ENCODE data around the gene EMILIN1. TPM values are rescaled to one million over a fixed set of nuclear protein-coding genes. Genes with fewer than 3 reads are reported as not detected.

The EMILIN1 gene
- total RNA-seq, 3 donors from 2014 or later = 12.1 to 256 (median 42.3) TPM

DNA sequence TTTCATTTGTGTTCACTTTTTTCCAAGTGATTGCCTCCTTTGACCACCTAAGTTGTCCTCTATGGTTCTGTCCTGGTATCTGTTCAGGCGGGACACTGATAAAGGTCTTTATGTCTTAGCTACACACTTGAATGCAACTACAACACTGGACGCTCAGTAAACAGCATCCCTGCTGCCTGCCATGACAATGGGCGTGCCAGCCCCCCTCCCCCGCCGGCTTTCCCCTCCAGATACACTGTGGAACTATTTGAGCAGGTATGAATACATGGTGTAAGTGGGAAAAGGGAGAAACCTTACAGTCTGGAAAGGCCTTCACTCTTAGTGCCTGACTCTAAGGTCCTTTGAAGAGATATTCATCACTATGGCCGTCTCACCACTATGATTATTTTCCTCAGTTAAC is 21.2 kb upstream of the EMILIN1 start:
- intact Hi-C loops (cut with DNase I, micrococcal nuclease) = no loop called here
- Histone ChIP-seq H3K9me3 (no peaks in the 10 kb centered on the region), H3K4me1 (ENCODE audit: low read depth) (peaks cover 5% of the 10 kb centered on the region), H3K36me3 (ENCODE audit: low read depth) (no peaks in the 10 kb centered on the region), H3K4me3 (no peak overlapping the region)
- ATAC-seq (no peak), DNase-seq (no peak)
- TF ChIP-seq, protein P1, sequence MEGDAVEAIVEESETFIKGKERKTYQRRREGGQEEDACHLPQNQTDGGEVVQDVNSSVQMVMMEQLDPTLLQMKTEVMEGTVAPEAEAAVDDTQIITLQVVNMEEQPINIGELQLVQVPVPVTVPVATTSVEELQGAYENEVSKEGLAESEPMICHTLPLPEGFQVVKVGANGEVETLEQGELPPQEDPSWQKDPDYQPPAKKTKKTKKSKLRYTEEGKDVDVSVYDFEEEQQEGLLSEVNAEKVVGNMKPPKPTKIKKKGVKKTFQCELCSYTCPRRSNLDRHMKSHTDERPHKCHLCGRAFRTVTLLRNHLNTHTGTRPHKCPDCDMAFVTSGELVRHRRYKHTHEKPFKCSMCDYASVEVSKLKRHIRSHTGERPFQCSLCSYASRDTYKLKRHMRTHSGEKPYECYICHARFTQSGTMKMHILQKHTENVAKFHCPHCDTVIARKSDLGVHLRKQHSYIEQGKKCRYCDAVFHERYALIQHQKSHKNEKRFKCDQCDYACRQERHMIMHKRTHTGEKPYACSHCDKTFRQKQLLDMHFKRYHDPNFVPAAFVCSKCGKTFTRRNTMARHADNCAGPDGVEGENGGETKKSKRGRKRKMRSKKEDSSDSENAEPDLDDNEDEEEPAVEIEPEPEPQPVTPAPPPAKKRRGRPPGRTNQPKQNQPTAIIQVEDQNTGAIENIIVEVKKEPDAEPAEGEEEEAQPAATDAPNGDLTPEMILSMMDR (IDR thresholded peaks at IDR 0.05) = no peak

DNA sequence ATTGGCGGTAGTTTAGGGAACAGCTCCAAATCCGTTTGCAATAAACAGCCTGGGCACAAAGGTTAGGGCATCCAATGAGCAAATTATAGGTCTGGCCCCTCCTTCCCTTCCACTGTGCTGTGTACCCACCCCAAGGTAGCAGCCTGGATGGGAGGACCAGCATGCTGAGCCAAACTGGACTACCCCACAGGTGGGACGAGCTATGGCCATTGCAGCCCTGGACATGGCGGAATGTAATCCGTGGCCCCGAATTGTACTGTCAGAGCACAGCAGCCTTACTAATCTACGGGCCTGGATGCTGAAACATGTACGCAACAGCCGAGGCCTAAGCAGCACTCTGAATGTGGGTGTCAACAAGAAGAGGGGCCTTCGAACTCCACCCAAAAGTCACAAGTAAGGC is 20.2 kb upstream of the EMILIN1 start:
- H3K4me1 ChIP-seq (ENCODE audit: low read depth) = no peaks in the 10 kb centered on the region
- TF ChIP-seq, protein P1 (IDR thresholded peaks at IDR 0.05) = no peak
- intact Hi-C loops (cut with DNase I, micrococcal nuclease) = no loop called here
- no peaks in the 10 kb centered on the region for H3K9me3 ChIP-seq
- H3K36me3 ChIP-seq (ENCODE audit: low read depth) = no peaks in the 10 kb centered on the region
- DNase-seq = no peak
- H3K4me3 ChIP-seq = no peak overlapping the region
- ATAC-seq = no peak

DNA sequence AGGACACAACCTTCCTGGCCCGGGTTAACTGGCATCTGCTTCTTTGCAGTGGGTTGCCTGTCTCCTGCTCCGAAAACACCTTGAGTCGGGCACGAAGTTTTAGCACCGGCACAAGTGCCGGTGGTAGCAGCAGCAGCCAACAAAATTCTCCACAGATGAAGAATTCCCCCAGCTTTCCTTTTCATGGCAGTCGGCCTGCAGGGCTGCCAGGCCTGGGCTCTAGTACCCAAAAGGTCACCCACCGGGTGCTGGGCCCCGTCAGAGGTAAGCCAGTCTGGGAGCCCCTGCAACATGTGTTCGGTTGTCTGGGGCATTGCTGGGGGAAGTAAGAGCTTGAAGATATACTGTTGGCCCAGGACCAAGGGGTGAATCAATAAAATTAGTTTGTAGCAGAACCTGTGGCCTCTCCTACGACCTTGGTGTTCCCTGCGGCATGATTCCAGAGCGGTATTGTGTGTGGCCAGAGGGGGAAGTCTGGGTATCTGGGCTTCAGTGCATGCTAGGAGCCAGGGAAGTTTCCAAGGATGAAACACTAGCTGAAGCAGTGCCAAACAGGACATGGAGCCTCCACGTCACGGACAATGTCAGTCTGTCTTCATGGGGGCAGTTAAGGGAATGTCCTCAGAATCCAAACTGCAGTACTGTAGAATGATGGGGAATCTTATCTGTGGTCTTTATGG is 19.1 kb upstream of the EMILIN1 start:
- H3K36me3 ChIP-seq (ENCODE audit: low read depth) = no peaks in the 10 kb centered on the region
- no peak for DNase-seq
- intact Hi-C loops (cut with DNase I, micrococcal nuclease) = no loop called here
- TF ChIP-seq, protein P1 (IDR thresholded peaks at IDR 0.05) = no peak
- ATAC-seq = no peak
- H3K4me1 ChIP-seq (ENCODE audit: low read depth) = no peaks in the 10 kb centered on the region
- H3K4me3 ChIP-seq = no peak overlapping the region
- no peaks in the 10 kb centered on the region for H3K9me3 ChIP-seq

DNA sequence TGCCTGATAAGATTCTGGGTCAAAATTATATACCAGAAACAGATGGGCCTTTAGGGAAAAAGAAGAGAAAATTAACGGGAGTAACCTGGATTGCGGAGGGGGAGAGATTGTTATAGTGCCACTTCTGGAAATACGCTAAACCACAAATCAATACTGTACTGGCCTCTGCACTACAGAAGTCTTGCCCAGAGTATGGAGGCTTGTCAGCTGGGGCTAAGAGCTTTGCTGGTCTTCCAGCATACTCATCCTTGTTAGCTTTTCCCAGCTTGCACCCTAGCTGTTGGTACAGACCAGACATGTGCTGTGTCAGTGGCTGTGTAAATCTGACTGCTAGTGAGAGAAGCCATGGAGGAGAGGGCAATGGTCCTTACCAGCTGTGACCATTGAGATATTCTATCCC is 18.1 kb upstream of the EMILIN1 start:
- H3K36me3 ChIP-seq (ENCODE audit: low read depth) = no peaks in the 10 kb centered on the region
- TF ChIP-seq, protein P1 (IDR thresholded peaks at IDR 0.05) = no peak
- H3K4me3 ChIP-seq = no peak overlapping the region
- no peaks in the 10 kb centered on the region for H3K4me1 ChIP-seq (ENCODE audit: low read depth)
- H3K9me3 ChIP-seq = no peaks in the 10 kb centered on the region
- no peak for ATAC-seq
- DNase-seq = no peak
- intact Hi-C loops (cut with DNase I, micrococcal nuclease) = no loop called here

DNA sequence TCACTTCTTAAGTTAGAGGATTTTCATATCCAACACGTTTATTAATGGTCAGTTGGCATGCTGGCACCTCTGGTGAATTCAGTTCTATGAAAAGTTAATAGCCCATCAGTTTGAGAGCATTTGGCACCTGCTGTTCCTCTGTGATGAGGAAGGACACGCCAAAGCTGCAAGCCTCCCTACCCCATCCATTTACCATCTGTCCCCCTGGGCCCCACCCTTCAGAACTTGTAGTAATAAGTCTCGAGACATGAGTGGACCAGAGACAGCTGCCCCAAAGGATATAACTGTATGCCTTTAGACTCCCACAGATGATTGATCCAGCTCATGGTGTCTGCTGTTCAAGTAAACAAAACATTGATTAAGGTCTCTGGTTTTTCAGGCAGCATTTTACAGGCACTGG is 13.3 kb upstream of the EMILIN1 start:
- intact Hi-C loops (cut with DNase I, micrococcal nuclease) = no loop called here
- DNase-seq = no peak
- Histone ChIP-seq H3K36me3 (ENCODE audit: low read depth) (no peaks in the 10 kb centered on the region), H3K4me3 (no peak overlapping the region), H3K4me1 (ENCODE audit: low read depth) (peaks cover 5% of the 10 kb centered on the region), H3K9me3 (no peaks in the 10 kb centered on the region)
- ATAC-seq = peak; percentile 53
- TF ChIP-seq, protein P1 (IDR thresholded peaks at IDR 0.05) = no peak

DNA sequence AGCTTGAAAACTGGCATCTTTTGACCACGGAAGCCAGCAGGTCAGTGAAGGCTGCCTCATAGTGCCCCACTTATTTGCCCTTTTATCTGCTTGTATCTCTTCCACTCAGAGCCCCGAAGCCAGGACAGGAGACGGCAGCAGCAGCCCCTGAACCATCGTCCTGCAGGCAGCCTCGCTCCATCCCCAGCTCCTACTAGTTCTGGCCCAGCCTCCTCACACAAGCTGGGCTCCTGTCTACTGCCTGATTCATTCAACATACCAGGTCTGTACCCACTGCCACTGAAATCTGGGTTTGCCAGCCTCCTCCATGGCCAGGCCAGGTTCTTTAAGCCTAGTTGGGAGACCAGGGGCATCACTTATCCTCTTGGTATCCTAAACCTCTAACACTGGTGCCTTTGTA is 11.0 kb upstream of the EMILIN1 start:
- intact Hi-C loops (cut with DNase I, micrococcal nuclease) = no loop called here
- H3K9me3 ChIP-seq = no peaks in the 10 kb centered on the region
- TF ChIP-seq, protein P1 (IDR thresholded peaks at IDR 0.05) = no peak
- no peak for DNase-seq
- no peak for ATAC-seq
- H3K36me3 ChIP-seq (ENCODE audit: low read depth) = no peaks in the 10 kb centered on the region
- H3K4me3 ChIP-seq = no peak overlapping the region
- peaks cover 12% of the 10 kb centered on the region for H3K4me1 ChIP-seq (ENCODE audit: low read depth)
